ENCODE data around the gene CCL1. TPM values are rescaled to one million over a fixed set of nuclear protein-coding genes. Genes with fewer than 3 reads are reported as not detected.

The CCL1 gene
- total RNA-seq, 1 experiment from 2014 or later: not detected

- no peak overlapping the region for H3K4ac ChIP-seq (ENCODE audit: low read depth, low read length)
- H2BK12ac ChIP-seq (ENCODE audit: insufficient read length, low read depth, low read length): no peak overlapping the region
- Mint-ChIP-seq H3K27ac (no peak overlapping the region; a peak in 1 of 7 replicates), H3K27me3 (ENCODE audit: low read depth) (peaks cover 14% of the 10 kb centered on the region), H3K9me3 (no peaks in the 10 kb centered on the region), H3K4me1 (no peaks in the 10 kb centered on the region), H3K36me3 (ENCODE audit: insufficient read depth in 1 of 3, low read depth in 3 of 3) (no peaks in the 10 kb centered on the region), H3K4me3 (no peak overlapping the region)
- no peak for TF ChIP-seq CTCF (conservative IDR thresholded peaks at IDR 0.05)
- H3K79me2 ChIP-seq (ENCODE audit: insufficient read depth, low read length): no peaks in the 10 kb centered on the region
- H4K5ac ChIP-seq (ENCODE audit: insufficient read length, low read depth, low read length): no peak overlapping the region
- no peak overlapping the region for H2BK120ac ChIP-seq (ENCODE audit: low read depth, low read length, poor library complexity, severe bottlenecking)
- H4K91ac ChIP-seq (ENCODE audit: insufficient read length, low read depth, low read length): no peak overlapping the region
- no peak overlapping the region for H3T11ph ChIP-seq (ENCODE audit: low read length)
- no peak overlapping the region for H3K14ac ChIP-seq (ENCODE audit: insufficient read depth, low read length)
- no peaks in the 10 kb centered on the region for H3K4me1 ChIP-seq (ENCODE audit: insufficient read depth, low read length)
- no peak overlapping the region for H3K27ac ChIP-seq (ENCODE audit: insufficient read length, low read depth, low read length)
- H3K23ac ChIP-seq (ENCODE audit: insufficient read length, low read depth, low read length): no peak overlapping the region
- no peak overlapping the region for H2AFZ ChIP-seq (ENCODE audit: low read length)
- no peak for DNase-seq
- no peaks in the 10 kb centered on the region for H3K79me1 ChIP-seq (ENCODE audit: insufficient read depth, low read depth, low read length, poor library complexity, severe bottlenecking)
- no peak overlapping the region for H2BK15ac ChIP-seq (ENCODE audit: low read depth, low read length)
- no peak overlapping the region for H3K4me2 ChIP-seq (ENCODE audit: insufficient read depth, insufficient read length, low read length)
- no peak overlapping the region for H4K8ac ChIP-seq (replicated peaks; ENCODE audit: insufficient read length, low read depth, low read length)
- H3K27me3 ChIP-seq (ENCODE audit: insufficient read depth, low read length): no peaks in the 10 kb centered on the region
- H4K20me1 ChIP-seq (ENCODE audit: control insufficient read depth, insufficient read depth, insufficient read length): no peaks in the 10 kb centered on the region
- H3K18ac ChIP-seq (ENCODE audit: insufficient read length, low read depth, low read length): no peak overlapping the region
- no peak overlapping the region for H2BK20ac ChIP-seq (ENCODE audit: low read depth, low read length, poor library complexity, severe bottlenecking)
- no peak overlapping the region for H2BK5ac ChIP-seq (ENCODE audit: insufficient read length, low read length)
- H3K9me3 ChIP-seq (ENCODE audit: control insufficient read depth, low read depth, low read length): no peaks in the 10 kb centered on the region
- H3K9ac ChIP-seq (ENCODE audit: extremely low read depth, insufficient read length, low read length): no peak overlapping the region
- H3K56ac ChIP-seq (ENCODE audit: insufficient read length, low read depth, low read length): no peak overlapping the region
- no peaks in the 10 kb centered on the region for H3K23me2 ChIP-seq (ENCODE audit: insufficient read length, low read depth, low read length, poor library complexity, severe bottlenecking)
- WGBS (ENCODE audit: extremely low coverage, insufficient read length, low lambda C conversion rate): no CpG with 5 or more reads among the region's 5 CpGs
- H2AK5ac ChIP-seq (ENCODE audit: insufficient read length, low read length): no peak overlapping the region
These were observed 51.0 kb downstream of the CCL1 start for GRCh38 chr17:34312080-34312479.

Measured in H9 (cell line).